Caco-2 (cell line): ENCODE data around the gene SLC30A10. TPM values are rescaled to one million over a fixed set of nuclear protein-coding genes. Genes with fewer than 3 reads are reported as not detected.
"Not testable (repeated sequence)": the region's sequence is repeated elsewhere in the genome, so short reads cannot be mapped to it uniquely, and the experiment has no call there.

Experiments
- BruUV-seq: library from RNA; stranded (reverse); fragments of 400-500 nt; replicated peaks from 2 replicates; lab custom pipeline; 2021; lab: Mats Ljungman, UMichigan
- CTCF ChIA-PET: fragments of 300-600 bp; sonication (Branson Sonifier 250); formaldehyde crosslinking; loops from one replicate; lab custom pipeline; 2022; ENCODE audit warnings: antibody characterized with exemption; lab: Charles Lee
- POLR2A ChIA-PET: fragments of 300-600 bp; sonication (Branson Sonifier 250); formaldehyde crosslinking; loops from one replicate; lab custom pipeline; 2022; ENCODE audit warnings: antibody characterized with exemption; lab: Charles Lee
- DNase-seq, 2 experiments: peaks; one replicate each; pipeline versions ENCODE4 v3.0.0 to v3.0.0-alpha.2; 2020 to 2022
- H3K27me3 ChIP-seq: replicated peaks from 2 replicates; pipeline ENCODE4 v1.6.0; 2011; ENCODE audit warnings: low read length; ENCODE audit not compliant: control insufficient read depth, insufficient read depth
- H3K36me3 ChIP-seq: 2 replicates; pipeline ENCODE4 v1.5.1; 2011; ENCODE audit warnings: low read length; ENCODE audit not compliant: control insufficient read depth, insufficient read depth
- H3K4me1 ChIP-seq: fragments of 250-450 bp; sonication (Bioruptor Pico); 2 replicates; pipeline ENCODE4 v1.5.1; 2020; ENCODE audit warnings: mild to moderate bottlenecking
- H3K4me3 ChIP-seq: 2 replicates; pipeline ENCODE4 v1.5.1; 2011; ENCODE audit warnings: low read depth, mild to moderate bottlenecking, control low read depth, low read length
- H3K9me3 ChIP-seq: fragments of 250-450 bp; sonication (Bioruptor Pico); 2 replicates; pipeline ENCODE4 v1.5.1; 2020; ENCODE audit warnings: mild to moderate bottlenecking, moderate library complexity
- H3K27ac Mint-ChIP-seq: one replicate; pipeline ENCODE4 v1.8.0; 2022; ENCODE audit warnings: mixed read lengths; ENCODE audit not compliant: unreplicated experiment
- H3K27me3 Mint-ChIP-seq: one replicate; pipeline ENCODE4 v1.8.0; 2022; ENCODE audit warnings: mixed read lengths; ENCODE audit not compliant: insufficient read depth, unreplicated experiment
- H3K36me3 Mint-ChIP-seq: one replicate; pipeline ENCODE4 v1.8.0; 2022; ENCODE audit warnings: mild to moderate bottlenecking, mixed read lengths; ENCODE audit not compliant: insufficient read depth, unreplicated experiment
- H3K4me1 Mint-ChIP-seq: one replicate; pipeline ENCODE4 v1.8.0; 2022; ENCODE audit warnings: low read depth, mixed read lengths; ENCODE audit not compliant: unreplicated experiment
- H3K4me3 Mint-ChIP-seq: one replicate; pipeline ENCODE4 v1.8.0; 2022; ENCODE audit warnings: mild to moderate bottlenecking, moderate library complexity, mixed read lengths; ENCODE audit not compliant: unreplicated experiment
- H3K9me3 Mint-ChIP-seq: one replicate; pipeline ENCODE4 v1.8.0; 2022; ENCODE audit warnings: mixed read lengths; ENCODE audit not compliant: unreplicated experiment
- intact Hi-C: fragments of 100-400 bp; cut with micrococcal nuclease; formaldehyde crosslinking; loops from one replicate; pipeline ENCODE4 v1.10.0; 2022; ENCODE audit not compliant: unreplicated experiment
- total RNA-seq: library from RNA; stranded (reverse); gene quantifications from 2 replicates; pipeline ENCODE4 v1.2.3, GENCODE V29; 2022
- TF ChIP-seq, protein P1 (sequence below), 2 experiments: fragments of 200-600 bp in 1 of 2; IDR thresholded peaks; 1 replicate in 1 of 2; 2 replicates in 1 of 2; pipeline versions ENCODE4 v1.5.1 to v1.8.0; 2011 to 2022; ENCODE audit warnings: antibody characterized with exemption in 1 of 2, control low read depth in 1 of 2, inconsistent platforms in 1 of 2, low read depth in 1 of 2, low read length in 1 of 2, mild to moderate bottlenecking in 1 of 2, moderate library complexity in 1 of 2; ENCODE audit not compliant: insufficient read depth in 1 of 2, severe bottlenecking in 1 of 2, unreplicated experiment in 1 of 2

SLC30A10 gene
- total RNA-seq, 1 experiment from 2014 or later: 0.39 TPM

DNA sequence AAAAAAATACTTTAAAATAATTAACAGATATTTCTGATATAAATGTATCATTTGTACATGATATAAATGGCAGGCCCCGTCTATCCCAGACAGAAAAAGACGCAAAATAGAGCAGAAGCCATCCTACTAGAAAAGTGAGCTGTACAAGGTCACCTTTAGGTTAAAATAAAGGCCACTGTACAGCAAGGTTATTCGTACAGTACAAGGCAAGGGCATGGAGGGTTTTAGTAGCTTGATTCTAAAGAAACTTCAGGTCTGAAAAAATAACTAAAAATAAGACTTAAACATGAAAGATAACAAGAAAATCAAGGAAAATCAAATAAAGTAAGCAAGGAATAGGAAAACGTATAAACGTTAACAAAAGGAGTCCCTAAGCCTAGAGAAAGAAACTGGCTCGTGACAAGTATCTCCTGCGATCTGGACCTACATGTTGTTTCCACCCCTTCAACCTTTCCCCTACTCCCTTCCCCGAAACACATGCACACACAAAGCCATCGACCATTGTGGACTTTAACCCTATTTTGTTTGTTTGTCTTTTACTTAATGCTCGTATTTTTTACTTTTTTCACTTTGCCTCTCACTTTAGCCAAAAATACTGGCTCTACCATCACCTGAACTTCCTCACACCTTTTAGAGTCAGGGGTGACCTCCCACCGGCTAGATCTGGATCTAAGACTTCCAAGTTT is 26.5 kb upstream of the SLC30A10 start:
- no peaks in the 10 kb centered on the region for H3K36me3 ChIP-seq
- H3K4me1 ChIP-seq: peaks cover 12% of the 10 kb centered on the region
- no peaks in the 10 kb centered on the region for H3K27me3 ChIP-seq
- Mint-ChIP-seq H3K4me3 (no peak overlapping the region), H3K36me3 (no peaks in the 10 kb centered on the region), H3K27me3 (no peaks in the 10 kb centered on the region), H3K4me1 (peaks cover 7% of the 10 kb centered on the region), H3K27ac (no peak overlapping the region), H3K9me3 (no peaks in the 10 kb centered on the region)
- TF ChIP-seq, protein P1, sequence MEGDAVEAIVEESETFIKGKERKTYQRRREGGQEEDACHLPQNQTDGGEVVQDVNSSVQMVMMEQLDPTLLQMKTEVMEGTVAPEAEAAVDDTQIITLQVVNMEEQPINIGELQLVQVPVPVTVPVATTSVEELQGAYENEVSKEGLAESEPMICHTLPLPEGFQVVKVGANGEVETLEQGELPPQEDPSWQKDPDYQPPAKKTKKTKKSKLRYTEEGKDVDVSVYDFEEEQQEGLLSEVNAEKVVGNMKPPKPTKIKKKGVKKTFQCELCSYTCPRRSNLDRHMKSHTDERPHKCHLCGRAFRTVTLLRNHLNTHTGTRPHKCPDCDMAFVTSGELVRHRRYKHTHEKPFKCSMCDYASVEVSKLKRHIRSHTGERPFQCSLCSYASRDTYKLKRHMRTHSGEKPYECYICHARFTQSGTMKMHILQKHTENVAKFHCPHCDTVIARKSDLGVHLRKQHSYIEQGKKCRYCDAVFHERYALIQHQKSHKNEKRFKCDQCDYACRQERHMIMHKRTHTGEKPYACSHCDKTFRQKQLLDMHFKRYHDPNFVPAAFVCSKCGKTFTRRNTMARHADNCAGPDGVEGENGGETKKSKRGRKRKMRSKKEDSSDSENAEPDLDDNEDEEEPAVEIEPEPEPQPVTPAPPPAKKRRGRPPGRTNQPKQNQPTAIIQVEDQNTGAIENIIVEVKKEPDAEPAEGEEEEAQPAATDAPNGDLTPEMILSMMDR (IDR thresholded peaks at IDR 0.05; ENCODE audit: insufficient read depth in 1 of 2, low read depth in 1 of 2, low read length in 1 of 2, severe bottlenecking in 1 of 2, unreplicated experiment in 1 of 2): no peak
- intact Hi-C loops: loop anchor here (1.0 kb wide), 1 partner anchor 27 kb away; the partner anchor contains the start of gene SLC30A10
- CTCF ChIA-PET: no interaction called here
- POLR2A ChIA-PET: no interaction called here
- H3K9me3 ChIP-seq: no peaks in the 10 kb centered on the region
- no peak for DNase-seq
- no peak overlapping the region for H3K4me3 ChIP-seq
- BruUV-seq: no TSS peak

DNA sequence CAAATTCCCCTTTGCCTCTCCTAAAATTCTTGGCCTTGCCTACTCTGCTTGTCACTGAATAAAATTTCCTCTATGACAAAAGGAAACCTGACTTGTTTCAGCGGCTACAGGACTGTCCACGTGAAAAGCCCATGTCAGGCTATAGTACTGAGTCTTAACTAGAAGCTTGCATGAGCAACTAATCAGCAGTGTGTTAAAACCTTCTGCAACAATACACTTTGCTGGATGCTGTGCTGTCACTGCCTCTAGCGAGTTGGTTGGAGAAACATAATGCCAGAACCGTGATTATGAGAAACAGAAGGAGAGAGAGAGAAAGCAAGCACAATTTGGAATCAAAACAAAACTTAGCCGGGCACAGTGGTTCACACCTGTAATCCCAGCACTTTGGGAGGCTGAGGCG is 25.7 kb upstream of the SLC30A10 start:
- DNase-seq: no peak
- ChIA-PET POLR2A (no interaction called here), CTCF (no interaction called here)

DNA sequence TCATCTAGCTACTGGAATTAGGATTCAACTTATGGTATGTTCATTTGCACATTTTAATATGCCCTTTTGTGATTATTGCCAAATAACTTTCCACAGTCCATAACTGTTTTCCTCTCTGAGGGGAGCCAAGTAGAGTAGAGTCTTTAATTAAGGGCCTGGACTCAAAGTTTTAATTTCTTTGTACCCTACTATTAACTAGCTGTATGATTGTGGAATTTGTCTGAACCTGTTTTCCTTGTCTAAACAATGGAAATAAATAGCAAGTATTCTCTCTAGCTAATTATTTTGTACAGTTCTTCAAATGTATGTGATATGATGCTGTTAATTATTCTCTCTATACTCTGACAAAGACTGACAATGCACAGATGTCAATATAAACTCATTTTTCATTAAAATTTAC is 24.0 kb upstream of the SLC30A10 start:
- TF ChIP-seq, protein P1 (IDR thresholded peaks at IDR 0.05; ENCODE audit: insufficient read depth in 1 of 2, low read depth in 1 of 2, low read length in 1 of 2, severe bottlenecking in 1 of 2, unreplicated experiment in 1 of 2): no peak
- BruUV-seq: no TSS peak
- peaks cover 6% of the 10 kb centered on the region; the same call in 1 of the 2 replicates for H3K4me1 ChIP-seq
- POLR2A ChIA-PET: no interaction called here
- no peaks in the 10 kb centered on the region for H3K9me3 ChIP-seq
- no peaks in the 10 kb centered on the region for H3K36me3 ChIP-seq
- H3K4me3 ChIP-seq: no peak overlapping the region
- no peak for DNase-seq
- Mint-ChIP-seq H3K4me1 (peaks cover 7% of the 10 kb centered on the region), H3K9me3 (no peaks in the 10 kb centered on the region), H3K27ac (no peak overlapping the region), H3K27me3 (no peaks in the 10 kb centered on the region), H3K4me3 (no peak overlapping the region), H3K36me3 (no peaks in the 10 kb centered on the region)
- intact Hi-C loops: no loop called here
- H3K27me3 ChIP-seq: no peaks in the 10 kb centered on the region
- CTCF ChIA-PET: interaction anchor here (0.6 kb wide), 1 partner anchor 140 kb away, joined by 3 read pairs; no protein-coding TSS in a partner anchor

More for the DNA sequence above, 25.7 kb upstream of the SLC30A10 start:
- Mint-ChIP-seq H3K4me3 (no peak overlapping the region), H3K36me3 (no peaks in the 10 kb centered on the region), H3K27ac (no peak overlapping the region), H3K4me1 (peaks cover 7% of the 10 kb centered on the region), H3K9me3 (no peaks in the 10 kb centered on the region), H3K27me3 (no peaks in the 10 kb centered on the region)
- Histone ChIP-seq H3K4me3 (no peak overlapping the region), H3K9me3 (no peaks in the 10 kb centered on the region), H3K4me1 (peaks cover 6% of the 10 kb centered on the region; the same call in 1 of the 2 replicates), H3K27me3 (no peaks in the 10 kb centered on the region), H3K36me3 (no peaks in the 10 kb centered on the region)
- intact Hi-C loops: loop anchor here (1.0 kb wide), 1 partner anchor 26 kb away; the partner anchor contains the start of gene SLC30A10
- TF ChIP-seq, protein P1 (IDR thresholded peaks at IDR 0.05; ENCODE audit: insufficient read depth in 1 of 2, low read depth in 1 of 2, low read length in 1 of 2, severe bottlenecking in 1 of 2, unreplicated experiment in 1 of 2): no peak
- no TSS peak for BruUV-seq

DNA sequence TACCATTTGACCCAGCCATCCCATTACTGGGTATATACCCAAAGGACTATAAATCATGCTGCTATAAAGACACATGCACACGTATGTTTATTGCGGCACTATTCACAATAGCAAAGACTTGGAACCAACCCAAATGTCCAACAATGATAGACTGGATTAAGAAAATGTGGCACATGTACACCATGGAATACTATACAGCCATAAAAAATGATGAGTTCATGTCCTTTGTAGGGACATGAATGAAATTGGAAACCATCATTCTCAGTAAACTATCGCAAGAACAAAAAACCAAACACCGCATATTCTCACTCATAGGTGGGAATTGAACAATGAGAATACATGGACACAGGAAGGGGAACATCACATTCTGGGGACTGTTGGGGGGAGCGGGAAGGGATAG is 20.9 kb upstream of the SLC30A10 start:
- H3K4me3 Mint-ChIP-seq, H3K4me1 Mint-ChIP-seq, DNase-seq, H3K27me3 ChIP-seq, H3K27ac Mint-ChIP-seq, intact Hi-C loops, POLR2A ChIA-PET, H3K4me3 ChIP-seq, H3K9me3 Mint-ChIP-seq, H3K4me1 ChIP-seq, H3K9me3 ChIP-seq, BruUV-seq, H3K36me3 Mint-ChIP-seq, H3K27me3 Mint-ChIP-seq, H3K36me3 ChIP-seq: not testable (repeated sequence)
- CTCF ChIA-PET: interaction anchor here (0.6 kb wide), 1 partner anchor 784 kb away, joined by 3 read pairs; no protein-coding TSS in a partner anchor

DNA sequence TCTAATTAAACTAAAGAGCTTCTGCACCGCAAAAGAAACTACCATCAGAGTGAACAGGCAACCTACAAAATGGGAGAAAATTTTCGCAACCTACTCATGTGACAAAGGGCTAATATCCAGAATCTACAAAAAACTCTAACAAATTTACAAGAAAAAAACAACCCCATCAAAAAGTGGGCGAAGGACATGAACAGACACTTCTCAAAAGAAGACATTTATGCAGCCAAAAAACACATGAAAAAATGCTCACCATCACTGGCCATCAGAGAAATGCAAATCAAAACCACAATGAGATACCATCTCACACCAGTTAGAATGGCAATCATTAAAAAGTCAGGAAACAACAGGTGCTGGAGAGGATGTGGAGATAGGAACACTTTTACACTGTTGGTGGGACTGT is 20.4 kb upstream of the SLC30A10 start:
- H3K9me3 Mint-ChIP-seq, POLR2A ChIA-PET, H3K36me3 Mint-ChIP-seq, intact Hi-C loops, CTCF ChIA-PET, H3K4me1 ChIP-seq, H3K27me3 Mint-ChIP-seq, H3K27me3 ChIP-seq, H3K27ac Mint-ChIP-seq, H3K4me3 ChIP-seq, DNase-seq, H3K4me3 Mint-ChIP-seq, BruUV-seq, H3K4me1 Mint-ChIP-seq, H3K9me3 ChIP-seq, H3K36me3 ChIP-seq: not testable (repeated sequence)
